HG03521 (cell line): Measurements from ENCODE around the gene VPS8.

Source experiments
- ATAC-seq: cut with Tn5 transposase; IDR thresholded peaks from one replicate; pipeline ENCODE4 v1.9.1; 2021; ENCODE audit warnings: mild to moderate bottlenecking, moderate library complexity; ENCODE audit not compliant: unreplicated experiment

VPS8 gene

GRCh38 chr3:184811999-184812661 is at the start of gene VPS8:
TSS of gene VPS8 (plus strand) at chr3:184812166. CDS start at chr3:184824633, 12,467 bp downstream.
- peak; percentile 89 for ATAC-seq

- ATAC-seq = no peak
These were observed 47.8 kb upstream of the VPS8 start for GRCh38 chr3:184764191-184764590.

- ATAC-seq = no peak
These were observed 46.8 kb upstream of the VPS8 start for GRCh38 chr3:184765047-184765729.

- ATAC-seq = no peak
These were observed 46.3 kb upstream of the VPS8 start for GRCh38 chr3:184765730-184766074.

- no peak for ATAC-seq
These were observed 45.3 kb upstream of the VPS8 start for GRCh38 chr3:184766555-184767261.

GRCh38 chr3:184767377-184767776 is 44.6 kb upstream of the VPS8 start:
- no peak for ATAC-seq

GRCh38 chr3:184769382-184770170 is 42.4 kb upstream of the VPS8 start:
- ATAC-seq = no peak

GRCh38 chr3:184770541-184770940 is 41.4 kb upstream of the VPS8 start:
- no peak for ATAC-seq

- no peak for ATAC-seq
These were observed 40.5 kb upstream of the VPS8 start for GRCh38 chr3:184771301-184772127.

GRCh38 chr3:184772667-184773272 is 39.2 kb upstream of the VPS8 start:
- no peak for ATAC-seq

GRCh38 chr3:184773283-184774186 is 38.4 kb upstream of the VPS8 start:
- no peak for ATAC-seq

GRCh38 chr3:184776916-184777315 is 35.0 kb upstream of the VPS8 start:
- ATAC-seq = no peak

GRCh38 chr3:184777566-184778356 is 34.2 kb upstream of the VPS8 start:
- ATAC-seq = peak; percentile 50

- ATAC-seq = no peak
These were observed 33.3 kb upstream of the VPS8 start for GRCh38 chr3:184778426-184779332.

GRCh38 chr3:184780981-184781515 is 30.9 kb upstream of the VPS8 start:
- ATAC-seq = no peak

- ATAC-seq = no peak
These were observed 30.2 kb upstream of the VPS8 start for GRCh38 chr3:184781801-184782200.

GRCh38 chr3:184783319-184783718 is 28.6 kb upstream of the VPS8 start:
- no peak for ATAC-seq
